ENCODE results near the gene RSL24D1.
A peak's percentile ranks its signal among the peaks of the same experiment; 100 is the strongest.

RSL24D1 gene

GRCh38 chr15:55195996-55196395 is 745 bp downstream of the RSL24D1 start:
- Histone ChIP-seq H3K4me3 (ENCODE audit: low read length) (peak overlapping the region; percentile 86), H3K4me2 (ENCODE audit: low read length) (peak overlapping the region; percentile 86)
- TF ChIP-seq CTCF (IDR thresholded peaks at IDR 0.05; ENCODE audit: low read depth, low read length, poor library complexity, severe bottlenecking) (no peak), EZH2phosphoT487 (IDR thresholded peaks at IDR 0.05; ENCODE audit: borderline replicate concordance, low read length) (no peak)

GRCh38 chr15:55194256-55194655 is 2.5 kb downstream of the RSL24D1 start:
- no peak for TF ChIP-seq EZH2phosphoT487 (IDR thresholded peaks at IDR 0.05; ENCODE audit: borderline replicate concordance, low read length)
- TF ChIP-seq CTCF (IDR thresholded peaks at IDR 0.05; ENCODE audit: low read depth, low read length, poor library complexity, severe bottlenecking): no peak
- Histone ChIP-seq H3K27ac (ENCODE audit: low read depth, low read length) (no peak overlapping the region), H4K20me1 (ENCODE audit: control insufficient read depth, insufficient read depth, low read depth, low read length) (peaks cover 31% of the 10 kb centered on the region), H3K36me3 (ENCODE audit: control insufficient read depth, low read length) (peaks cover 73% of the 10 kb centered on the region), H3K79me2 (ENCODE audit: control insufficient read depth, low read length) (peaks cover 75% of the 10 kb centered on the region), H3F3A (ENCODE audit: control insufficient read depth, insufficient read depth) (peaks cover 12% of the 10 kb centered on the region), H3K4me3 (ENCODE audit: low read length) (peak overlapping the region; percentile 86), H3K4me2 (ENCODE audit: low read length) (peak overlapping the region; percentile 86), H3K9me2 (replicated peaks; ENCODE audit: control insufficient read depth, low read length) (no peaks in the 10 kb centered on the region), H3K27me3 (ENCODE audit: control insufficient read depth, low read length) (no peaks in the 10 kb centered on the region), H3K4me1 (ENCODE audit: control insufficient read depth, low read length) (peaks cover 36% of the 10 kb centered on the region), H3K9me3 (ENCODE audit: control insufficient read depth, insufficient read depth, low read length) (peaks cover 7% of the 10 kb centered on the region; the same call in 1 of the 2 replicates)

More at GRCh38 chr15:55195996-55196395, 745 bp downstream of the RSL24D1 start:
- Histone ChIP-seq H3K27me3 (ENCODE audit: control insufficient read depth, low read length) (no peaks in the 10 kb centered on the region), H3K9me2 (replicated peaks; ENCODE audit: control insufficient read depth, low read length) (no peaks in the 10 kb centered on the region), H3K27ac (ENCODE audit: low read depth, low read length) (peak overlapping the region; percentile 96), H3F3A (ENCODE audit: control insufficient read depth, insufficient read depth) (peaks cover 13% of the 10 kb centered on the region), H3K36me3 (ENCODE audit: control insufficient read depth, low read length) (peaks cover 56% of the 10 kb centered on the region), H3K9me3 (ENCODE audit: control insufficient read depth, insufficient read depth, low read length) (peaks cover 12% of the 10 kb centered on the region; the same call in 1 of the 2 replicates), H4K20me1 (ENCODE audit: control insufficient read depth, insufficient read depth, low read depth, low read length) (peaks cover 31% of the 10 kb centered on the region), H3K4me1 (ENCODE audit: control insufficient read depth, low read length) (peaks cover 36% of the 10 kb centered on the region), H3K79me2 (ENCODE audit: control insufficient read depth, low read length) (peaks cover 58% of the 10 kb centered on the region)

GRCh38 chr15:55186331-55186730 is 10.4 kb downstream of the RSL24D1 start:
- Histone ChIP-seq H3K4me1 (ENCODE audit: control insufficient read depth, low read length) (peaks cover 12% of the 10 kb centered on the region), H4K20me1 (ENCODE audit: control insufficient read depth, insufficient read depth, low read depth, low read length) (peaks cover 15% of the 10 kb centered on the region; the same call in 1 of the 2 replicates), H3K27ac (ENCODE audit: low read depth, low read length) (no peak overlapping the region), H3F3A (ENCODE audit: control insufficient read depth, insufficient read depth) (peaks cover 4% of the 10 kb centered on the region), H3K9me2 (replicated peaks; ENCODE audit: control insufficient read depth, low read length) (no peaks in the 10 kb centered on the region), H3K4me3 (ENCODE audit: low read length) (no peak overlapping the region), H3K27me3 (ENCODE audit: control insufficient read depth, low read length) (no peaks in the 10 kb centered on the region), H3K4me2 (ENCODE audit: low read length) (no peak overlapping the region), H3K79me2 (ENCODE audit: control insufficient read depth, low read length) (peaks cover 72% of the 10 kb centered on the region), H3K36me3 (ENCODE audit: control insufficient read depth, low read length) (peaks cover 95% of the 10 kb centered on the region), H3K9me3 (ENCODE audit: control insufficient read depth, insufficient read depth, low read length) (no peaks in the 10 kb centered on the region)
- TF ChIP-seq CTCF (IDR thresholded peaks at IDR 0.05; ENCODE audit: low read depth, low read length, poor library complexity, severe bottlenecking) (no peak), EZH2phosphoT487 (IDR thresholded peaks at IDR 0.05; ENCODE audit: borderline replicate concordance, low read length) (no peak)
